K562 (cell line): ENCODE results near the gene SPOCD1. TPM values are rescaled to one million over a fixed set of nuclear protein-coding genes. Genes with fewer than 3 reads are reported as not detected.

Experiments
- ATAC-seq: fragments of 200-7000 bp; cut with Tn5 transposase; 3 replicates; pipeline ENCODE4 v1.9.1; 2020; ENCODE audit warnings: moderate library complexity
- BruUV-seq: library from RNA; stranded (reverse); fragments of 400-500 nt; replicated peaks from 2 replicates; lab custom pipeline; 2021; lab: Mats Ljungman, UMichigan
- CTCF ChIA-PET: fragments of 300-600 bp; formaldehyde crosslinking; extraction: SDS; loops from one replicate; lab custom pipeline; 2021; ENCODE audit warnings: low intra/inter-chr PET ratio; lab: Yijun Ruan, JAX
- POLR2A ChIA-PET: fragments of 300-600, 350-650 bp; sonication (Branson Sonifier 250); formaldehyde crosslinking; extraction: SDS; loops from one replicate; lab custom pipeline; 2021; ENCODE audit warnings: antibody characterized with exemption, inconsistent platforms; lab: Yijun Ruan, JAX
- DNase-seq, 4 experiments: peaks; one replicate each; pipeline versions ENCODE4 v3.0.0 to v3.0.0-alpha.2; 2011 to 2018; ENCODE audit warnings: low spot score in 3 of 4, mixed read lengths in 3 of 4; ENCODE audit errors: extremely low read depth in 1 of 4
- FAIRE-seq: peaks from 2 replicates; lab custom pipeline; 2011; peaks lifted over from hg19 to GRCh38; lab: Jason Lieb, UNC
- H2AFZ ChIP-seq: 2 replicates; pipeline ENCODE4 v1.6.0; 2011; ENCODE audit warnings: low read depth, low read length, control low read depth, inconsistent platforms
- H3K27ac ChIP-seq: fragments of 200-600 bp; 3 replicates; pipeline ENCODE4 v1.8.0; 2011; ENCODE audit warnings: low read depth, mild to moderate bottlenecking, control low read depth, inconsistent platforms, low read length, moderate library complexity, mixed read lengths; ENCODE audit errors: extremely low read depth
- H3K27me3 ChIP-seq, 2 experiments: fragments of 300-600 bp in 1 of 2; 2 replicates in 1 of 2; 3 replicates in 1 of 2; pipeline versions ENCODE4 v1.6.0 to v1.8.0; 2011; ENCODE audit warnings: inconsistent platforms in 2 of 2, low read length in 2 of 2, mild to moderate bottlenecking in 1 of 2, mixed read lengths in 1 of 2, moderate library complexity in 1 of 2; ENCODE audit not compliant: control insufficient read depth in 2 of 2, insufficient read depth in 2 of 2
- H3K36me3 ChIP-seq: fragments of 300-600 bp; 3 replicates; pipeline ENCODE4 v1.8.0; 2011; ENCODE audit warnings: mild to moderate bottlenecking, low read length, inconsistent platforms; ENCODE audit not compliant: control insufficient read depth, insufficient read depth
- H3K4me1 ChIP-seq, 2 experiments: fragments of 200-600 bp in 1 of 2; replicated peaks in 1 of 2; 2 replicates in 1 of 2; 3 replicates in 1 of 2; pipeline versions ENCODE4 v1.5.1 to v1.8.0; 2011; ENCODE audit warnings: inconsistent platforms in 2 of 2, low read length in 2 of 2, mild to moderate bottlenecking in 1 of 2, mixed read lengths in 1 of 2, moderate library complexity in 1 of 2; ENCODE audit not compliant: control insufficient read depth in 2 of 2, insufficient read depth in 2 of 2
- H3K4me2 ChIP-seq: 2 replicates; pipeline ENCODE4 v1.6.1; 2011; ENCODE audit warnings: low read length, control low read depth, inconsistent platforms, mixed read lengths; ENCODE audit not compliant: insufficient read depth
- H3K4me3 ChIP-seq: fragments of 200-600 bp; sonication (generic), shearing (Covaris generic); 2 replicates; pipeline ENCODE4 v1.5.1; 2016; ENCODE audit warnings: control low read depth, inconsistent platforms
- H3K79me2 ChIP-seq: fragments of 200-600 bp; 3 replicates; pipeline ENCODE4 v1.8.0; 2011; ENCODE audit warnings: low read length, inconsistent platforms; ENCODE audit not compliant: control insufficient read depth, insufficient read depth
- H3K9ac ChIP-seq, 2 experiments: 2 replicates each; pipeline versions ENCODE4 v1.6.0 to v1.6.1; 2011; ENCODE audit warnings: low read depth in 2 of 2, low read length in 2 of 2, control low read depth in 1 of 2, inconsistent platforms in 1 of 2, mild to moderate bottlenecking in 1 of 2, mixed read lengths in 1 of 2; ENCODE audit not compliant: insufficient read depth in 1 of 2
- H3K9me1 ChIP-seq: one replicate; pipeline ENCODE4 v1.6.0; 2011; ENCODE audit warnings: inconsistent platforms, mild to moderate bottlenecking, low read length, moderate library complexity; ENCODE audit not compliant: control insufficient read depth, insufficient read depth
- H3K9me3 ChIP-seq: replicated peaks from 2 replicates; pipeline ENCODE4 v1.5.1; 2011; ENCODE audit warnings: low read depth, low read length, inconsistent platforms; ENCODE audit not compliant: control insufficient read depth, insufficient read depth
- H4K20me1 ChIP-seq: replicated peaks from 2 replicates; pipeline ENCODE4 v1.6.1; 2011; ENCODE audit warnings: low read length, inconsistent platforms, mixed read lengths; ENCODE audit not compliant: control insufficient read depth, insufficient read depth
- ATF3 ChIP-seq, 2 experiments: fragments of 450-650 bp in 1 of 2; sonication (generic) in 1 of 2; formaldehyde crosslinking in 1 of 2; IDR thresholded peaks in 1 of 2; conservative IDR thresholded peaks in 1 of 2; 2 replicates each; pipeline versions ENCODE4 v1.6.1 to v1.8.1; 2016 to 2023; ENCODE audit warnings: mild to moderate bottlenecking in 2 of 2, moderate library complexity in 2 of 2, inconsistent platforms in 1 of 2, missing genetic modification reagents in 1 of 2
- BCOR ChIP-seq: fragments of 450-650 bp; IDR thresholded peaks from 2 replicates; pipeline ENCODE4 v1.6.1; 2016
- BHLHE40 ChIP-seq: IDR thresholded peaks from 2 replicates; pipeline ENCODE4 v1.6.1; 2011; ENCODE audit warnings: low read length, improper control_type of control experiment
- GATAD2A ChIP-seq: fragments of 450-650 bp; IDR thresholded peaks from 2 replicates; pipeline ENCODE4 v1.6.1; 2017
- MTA2 ChIP-seq: fragments of 450-650 bp; IDR thresholded peaks from 2 replicates; pipeline ENCODE4 v1.6.1; 2016; ENCODE audit warnings: low read depth
- NFYB ChIP-seq: IDR thresholded peaks from 2 replicates; pipeline ENCODE4 v1.6.1; 2011; ENCODE audit warnings: mild to moderate bottlenecking, moderate library complexity; ENCODE audit not compliant: insufficient read length; ENCODE audit errors: extremely low read depth
- NONO ChIP-seq, 2 experiments: fragments of 200-400 bp in 1 of 2; fragments of 450-650 bp in 1 of 2; formaldehyde crosslinking in 1 of 2; IDR thresholded peaks; 2 replicates each; pipeline ENCODE4 v1.6.1; 2017; ENCODE audit warnings: low read depth in 2 of 2, mild to moderate bottlenecking in 2 of 2, moderate library complexity in 2 of 2, low read length in 1 of 2
- RBM15 ChIP-seq: fragments of 200-400 bp; formaldehyde crosslinking; IDR thresholded peaks from 2 replicates; pipeline ENCODE4 v1.6.1; 2018; ENCODE audit warnings: mild to moderate bottlenecking, low read length, moderate library complexity; ENCODE audit not compliant: insufficient read depth
- RBM25 ChIP-seq: fragments of 200-400 bp; formaldehyde crosslinking; IDR thresholded peaks from 2 replicates; pipeline ENCODE4 v1.6.1; 2018; ENCODE audit warnings: low read length, low read depth, moderate library complexity; ENCODE audit not compliant: severe bottlenecking
- SMC3 ChIP-seq: conservative IDR thresholded peaks from 2 replicates; pipeline ENCODE4 v1.6.1; 2011; ENCODE audit warnings: low read depth, low read length, improper control_type of control experiment; ENCODE audit not compliant: insufficient read depth
- SREBF2 ChIP-seq: sonication (generic); formaldehyde crosslinking; IDR thresholded peaks from 2 replicates; pipeline ENCODE4 v1.4.0; 2020; ENCODE audit warnings: mild to moderate bottlenecking, missing genetic modification reagents
- USF2 ChIP-seq: sonication (generic); formaldehyde crosslinking; IDR thresholded peaks from 2 replicates; pipeline ENCODE4 v1.5.0; 2020; ENCODE audit warnings: missing genetic modification reagents
- ZNF121 ChIP-seq: sonication (generic); formaldehyde crosslinking; conservative IDR thresholded peaks from 2 replicates; pipeline ENCODE4 v1.8.0; 2022; ENCODE audit warnings: missing genetic modification reagents
- WGBS: fragments of 100-300 bp; shearing (Covaris generic); methylation state at CpG from one replicate; pipeline ENCODE4 v1.1.6; 2016; ENCODE audit warnings: low coverage, mixed read lengths; ENCODE audit not compliant: insufficient coverage; ENCODE audit errors: missing lambda C conversion rate; 5-methylcytosine and 5-hydroxymethylcytosine counted together
- in situ Hi-C: fragments of 300-500 bp; cut with MboI; formaldehyde crosslinking; loops from 4 replicates; pipeline ENCODE4 v1.15.0; 2018; ENCODE audit warnings: inconsistent platforms, mixed read lengths
- intact Hi-C: fragments of 100-400 bp; cut with micrococcal nuclease; formaldehyde crosslinking; loops from 2 replicates; pipeline ENCODE4 v1.14.2; 2022
- polyA plus RNA-seq, 8 experiments: library from polyadenylated mRNA; depleted of rRNA in 4 of 8; stranded (reverse) in 5 of 8; unstranded in 3 of 8; fragments of >200 nt; fragmentation: Nextera tagmentation in 2 of 8; fragmentation: Illumina TruSeq in 1 of 8; extraction: Ambion mirVana in 2 of 8; extraction: Trizol in 1 of 8; gene quantifications; 2 replicates each; pipeline versions ENCODE4 v1.2.1 to v1.2.3, GENCODE V29; 2011 to 2014; ENCODE audit warnings: inconsistent platforms in 1 of 8, missing spikeins in 1 of 8
- total RNA-seq, 7 experiments: library from RNA; depleted of rRNA in 6 of 7; stranded (reverse); fragments of >200 nt in 6 of 7; fragmentation: Illumina TruSeq in 2 of 7; extraction: Trizol in 2 of 7; gene quantifications; 2 replicates each; pipeline versions ENCODE4 v1.2.1 to v1.2.3, GENCODE V29; 2011 to 2021; ENCODE audit warnings: low replicate concordance in 1 of 7

Gene SPOCD1
- total and polyA plus RNA-seq, 9 of the 15 experiments (the other 6 are each of a cell fraction or from before 2014, with no cell fraction given): 0.03 to 0.71 (median 0.26) TPM; not detected in 1

- in situ Hi-C loops (no loop called here), intact Hi-C loops (no loop called here)
- Histone ChIP-seq H4K20me1 (no peaks in the 10 kb centered on the region), H3K9me1 (no peaks in the 10 kb centered on the region), H3K79me2 (no peaks in the 10 kb centered on the region), H3K4me3 (no peak overlapping the region), H2AFZ (0 out of 2 replicates have a peak overlapping the region, but pooled peaks have one; percentile 7), H3K4me2 (no peak overlapping the region), H3K27ac (no peak overlapping the region)
- POLR2A ChIA-PET: interaction anchor here (0.6 to 0.7 kb wide), 2 partner anchors 64 to 1110 kb away, joined by 3 read pairs; no protein-coding TSS in a partner anchor
- FAIRE-seq: no peak
- TF ChIP-seq RBM25 (peak; percentile 36), BCOR (0 out of 2 replicates have a peak, but pooled peaks have one; percentile 64), RBM15 (no peak), ZNF121 (peak; percentile 92)
- TF ChIP-seq, all 486 proteins: peak for 3
- no TSS peak for BruUV-seq
- 69% methylated on average over 4 of the region's 4 CpGs for WGBS
- CTCF ChIA-PET: no interaction called here
- no peaks in the 10 kb centered on the region for H3K9me3 ChIP-seq
- peaks cover 3 to 11% of the 10 kb centered on the region in 2 experiments; a peak in 4 of 5 replicates for H3K4me1 ChIP-seq
- H3K36me3 ChIP-seq: no peaks in the 10 kb centered on the region
- DNase-seq (no peak), ATAC-seq (no peak)
- H3K9ac ChIP-seq: no peak overlapping the region
- no peaks in the 10 kb centered on the region; a peak in 1 of 5 replicates for H3K27me3 ChIP-seq
Measured at GRCh38 chr1:31862071-31862470, 46.2 kb upstream of the SPOCD1 start.

- ATAC-seq (peak; percentile 86), DNase-seq (peak in 3 of 4 experiments; percentile 48 to 69 (median 59)), FAIRE-seq (peak; percentile 71)
- CTCF ChIA-PET: interaction anchor here (0.6 kb wide), 1 partner anchor 16 kb away, joined by 3 read pairs; no protein-coding TSS in a partner anchor
- Histone ChIP-seq H4K20me1 (no peaks in the 10 kb centered on the region), H3K36me3 (no peaks in the 10 kb centered on the region), H3K79me2 (no peaks in the 10 kb centered on the region), H3K4me1 (peaks cover 3 to 4% of the 10 kb centered on the region in 2 experiments; a peak in 3 of 5 replicates), H3K4me3 (no peak overlapping the region), H2AFZ (0 out of 2 replicates have a peak overlapping the region, but pooled peaks have one; percentile 7), H3K27me3 (no peaks in the 10 kb centered on the region; a peak in 1 of 5 replicates), H3K9me1 (no peaks in the 10 kb centered on the region), H3K9me3 (no peaks in the 10 kb centered on the region), H3K9ac (no peak overlapping the region), H3K27ac (no peak overlapping the region), H3K4me2 (no peak overlapping the region)
- intact Hi-C loops: loop anchor here (1.0 kb wide), 1 partner anchor 103 kb away; no protein-coding TSS in a partner anchor
- in situ Hi-C loops: no loop called here
- no TSS peak for BruUV-seq
- 23% methylated on average over 5 of the region's 5 CpGs for WGBS
- POLR2A ChIA-PET: interaction anchor here (1.2 kb wide), 1 partner anchor 18 kb away, joined by 5 read pairs; no protein-coding TSS in a partner anchor
- TF ChIP-seq NFYB (no peak), USF2 (CRISPR knock-in tag) (peak; percentile 51), BHLHE40 (peak; percentile 68), SMC3 (0 out of 2 replicates have a peak, but pooled peaks have one; percentile 19), MTA2 (no peak), GATAD2A (no peak), NONO (IDR thresholded peaks at IDR 0.05; ENCODE audit: low read depth in 2 of 2, low read length in 1 of 2) (no peak), ATF3 (IDR thresholded peaks at IDR 0.05) (peak; percentile 25; the same call in 1 of the 2 replicates), ATF3 (CRISPR knock-in tag; conservative IDR thresholded peaks at IDR 0.05) (no peak), SREBF2 (CRISPR knock-in tag) (no peak)
Measured at GRCh38 chr1:31861346-31861745, 45.5 kb upstream of the SPOCD1 start.
